GM20000 (cell line): ENCODE data around the gene STKLD1.
A peak's percentile ranks its signal among the peaks of the same experiment; 100 is the strongest.

Experiments used
- DNase-seq: peaks from one replicate; pipeline ENCODE4 v3.0.0; 2012; ENCODE audit warnings: low spot score
- TF ChIP-seq, protein P1 (sequence below): IDR thresholded peaks from 2 replicates; pipeline ENCODE4 v1.5.1; 2012; ENCODE audit warnings: mild to moderate bottlenecking, control low read depth; ENCODE audit errors: extremely low read depth, missing control alignments

Gene STKLD1

DNA sequence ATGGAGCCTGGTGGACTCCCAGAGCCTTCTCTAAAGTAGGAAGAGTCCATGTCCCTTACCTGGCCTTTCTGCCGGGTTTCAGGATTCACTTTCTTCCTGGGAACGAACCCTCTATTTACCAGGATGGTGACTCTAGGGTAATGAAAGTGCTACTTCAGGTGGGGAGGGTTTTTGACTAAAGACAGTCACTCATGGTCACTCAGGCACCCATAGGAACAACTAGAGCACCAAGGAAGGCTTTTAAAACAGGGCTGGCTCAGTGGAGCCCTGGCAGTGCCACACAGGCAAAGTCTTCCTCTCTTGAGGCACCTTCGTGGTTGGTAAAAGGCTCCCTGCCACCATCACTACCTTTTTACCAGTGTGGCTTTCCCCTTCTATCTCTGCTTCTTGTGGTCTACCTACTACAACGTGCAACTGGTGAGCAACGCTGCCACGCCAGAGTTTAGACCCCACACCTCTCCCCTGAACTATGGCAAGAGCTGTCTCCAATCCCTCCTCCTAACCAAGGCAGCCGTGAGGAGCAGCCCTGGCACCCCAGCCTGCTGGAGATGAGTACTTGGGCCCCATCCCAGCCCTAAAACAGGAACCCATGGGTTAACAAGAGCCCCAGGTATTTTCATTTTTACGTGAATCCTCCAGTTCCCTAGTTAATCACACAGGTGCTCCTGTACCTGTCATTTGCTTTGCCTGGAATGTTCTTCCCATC is 23.4 kb upstream of the STKLD1 start:
- TF ChIP-seq, protein P1, sequence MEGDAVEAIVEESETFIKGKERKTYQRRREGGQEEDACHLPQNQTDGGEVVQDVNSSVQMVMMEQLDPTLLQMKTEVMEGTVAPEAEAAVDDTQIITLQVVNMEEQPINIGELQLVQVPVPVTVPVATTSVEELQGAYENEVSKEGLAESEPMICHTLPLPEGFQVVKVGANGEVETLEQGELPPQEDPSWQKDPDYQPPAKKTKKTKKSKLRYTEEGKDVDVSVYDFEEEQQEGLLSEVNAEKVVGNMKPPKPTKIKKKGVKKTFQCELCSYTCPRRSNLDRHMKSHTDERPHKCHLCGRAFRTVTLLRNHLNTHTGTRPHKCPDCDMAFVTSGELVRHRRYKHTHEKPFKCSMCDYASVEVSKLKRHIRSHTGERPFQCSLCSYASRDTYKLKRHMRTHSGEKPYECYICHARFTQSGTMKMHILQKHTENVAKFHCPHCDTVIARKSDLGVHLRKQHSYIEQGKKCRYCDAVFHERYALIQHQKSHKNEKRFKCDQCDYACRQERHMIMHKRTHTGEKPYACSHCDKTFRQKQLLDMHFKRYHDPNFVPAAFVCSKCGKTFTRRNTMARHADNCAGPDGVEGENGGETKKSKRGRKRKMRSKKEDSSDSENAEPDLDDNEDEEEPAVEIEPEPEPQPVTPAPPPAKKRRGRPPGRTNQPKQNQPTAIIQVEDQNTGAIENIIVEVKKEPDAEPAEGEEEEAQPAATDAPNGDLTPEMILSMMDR, result no peak

GRCh38 chr9:133353548-133353947 is 22.6 kb upstream of the STKLD1 start:
- no peak for DNase-seq
- TF ChIP-seq, protein P1, result no peak

More for the DNA sequence above, 23.4 kb upstream of the STKLD1 start:
- no peak for DNase-seq

DNA sequence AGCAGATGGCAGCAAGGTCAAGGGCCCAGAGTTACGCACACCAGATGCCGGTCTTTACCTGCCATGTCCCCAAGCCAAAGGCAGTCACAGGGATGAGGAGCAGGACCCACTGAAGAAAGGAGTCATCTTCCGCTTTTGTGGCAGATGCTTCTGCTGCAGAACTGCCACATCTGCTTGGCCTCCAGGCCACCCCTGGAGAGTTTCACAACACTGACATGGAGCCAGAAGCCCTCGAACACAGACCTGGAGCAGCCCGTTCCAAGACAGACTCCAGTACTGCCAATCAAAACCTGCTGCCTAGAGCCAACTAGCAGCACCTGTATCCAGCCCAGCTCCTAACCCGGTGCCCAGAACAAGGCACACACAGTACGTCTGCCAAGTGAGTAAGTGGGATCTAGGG is 21.4 kb upstream of the STKLD1 start:
- no peak for DNase-seq
- TF ChIP-seq, protein P1, result no peak

DNA sequence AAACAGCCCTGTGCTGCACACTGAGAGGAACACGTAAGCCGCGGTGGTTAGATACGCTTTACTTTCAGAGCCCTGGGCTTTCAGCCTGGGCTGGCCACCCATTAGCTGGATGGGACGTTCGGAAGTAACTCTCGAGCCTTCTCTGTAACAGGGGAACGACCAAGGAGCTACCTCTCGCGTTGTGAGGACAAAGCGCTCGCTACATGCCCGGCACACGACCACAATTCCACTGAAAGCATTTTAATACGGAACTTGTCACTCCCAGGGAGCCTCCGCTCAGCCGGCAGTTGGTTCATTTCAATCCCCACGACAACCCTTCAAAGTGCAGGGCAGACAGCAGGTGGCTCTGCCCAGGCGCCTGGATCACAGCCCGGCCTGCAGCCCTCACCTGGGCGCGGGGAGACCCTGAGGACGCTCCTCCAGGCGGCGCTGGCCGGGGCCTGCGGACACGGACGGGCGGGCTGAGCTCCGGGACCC is 20.2 kb upstream of the STKLD1 start:
- TF ChIP-seq, protein P1, result no peak
- DNase-seq, result no peak

- peak; percentile 96 for DNase-seq
- TF ChIP-seq, protein P1, result no peak
These were observed 19.6 kb upstream of the STKLD1 start, which contains the start of the genes SURF1 and SURF2 for GRCh38 chr9:133356391-133357091. SURF1 (minus strand) TSS chr9:133356487; CDS start chr9:133356453, 34 bp downstream. SURF2 (plus strand) TSS chr9:133356550; CDS start chr9:133356593, 43 bp downstream.

DNA sequence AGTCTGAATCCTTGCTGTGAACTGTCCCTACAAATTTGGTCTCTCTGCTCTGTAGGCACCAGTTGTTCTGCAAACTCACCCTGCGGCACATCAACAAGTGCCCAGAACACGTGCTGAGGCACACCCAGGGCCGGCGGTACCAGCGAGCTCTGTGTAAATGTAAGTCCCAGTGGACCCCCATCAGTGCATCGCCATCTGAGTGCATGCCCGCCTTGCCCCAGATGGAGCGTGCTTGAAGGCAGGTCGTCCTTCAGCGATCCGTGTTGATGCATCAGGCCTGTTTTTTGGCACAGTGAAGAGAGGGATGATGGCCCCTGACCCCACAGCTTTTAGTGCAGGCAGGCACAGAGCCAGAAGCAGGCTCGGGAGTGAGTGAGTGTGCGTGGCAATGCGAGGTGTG is 18.5 kb upstream of the STKLD1 start:
- DNase-seq, result no peak
- TF ChIP-seq, protein P1, result no peak
